Gastroesophageal sphincter (tissue), 4 donors: ENCODE measurements around the gene ATG16L1. TPM values are rescaled to one million over a fixed set of nuclear protein-coding genes. Genes with fewer than 3 reads are reported as not detected.
A peak's percentile ranks its signal among the peaks of the same experiment; 100 is the strongest.
"Not testable (repeated sequence)": the region's sequence is repeated elsewhere in the genome, so short reads cannot be mapped to it uniquely, and the experiment has no call there.

Experiments used
- ATAC-seq: fragments of 150-250 bp; one replicate; pipeline ENCODE4 v1.9.1; 2016; ENCODE audit warnings: mild to moderate bottlenecking, moderate library complexity
- H3K27ac ChIP-seq, 4 donors: fragments of 200-600 bp; sonication (generic) in 3 of 4; 1 replicate in 3 of 4; 2 replicates in 1 of 4; pipeline ENCODE4 v1.5.1; 2016 to 2019
- H3K27me3 ChIP-seq: fragments of 200-600 bp; sonication (generic); one replicate; pipeline ENCODE4 v1.5.1; 2019
- H3K36me3 ChIP-seq, 2 donors: fragments of 200-600 bp; sonication (generic); one replicate each; pipeline ENCODE4 v1.5.1; 2019; ENCODE audit warnings: control low read depth in 1 of 2
- H3K4me1 ChIP-seq, 3 donors: fragments of 200-600 bp; sonication (generic); 1 replicate in 2 of 3; 2 replicates in 1 of 3; pipeline ENCODE4 v1.5.1; 2016 to 2019; ENCODE audit warnings: control low read depth in 2 of 3
- H3K4me3 ChIP-seq, 2 donors: fragments of 200-600 bp; sonication (generic); one replicate each; pipeline ENCODE4 v1.5.1; 2019; ENCODE audit warnings: mild to moderate bottlenecking in 1 of 2, moderate library complexity in 1 of 2
- H3K9me3 ChIP-seq, 3 donors: fragments of 200-600 bp; sonication (generic); one replicate each; pipeline ENCODE4 v1.5.1; 2017 to 2019; ENCODE audit warnings: control low read depth in 2 of 3
- EP300 ChIP-seq: sonication (generic); formaldehyde crosslinking; IDR thresholded peaks from one replicate; pipeline ENCODE4 v1.6.1; 2017; ENCODE audit warnings: antibody characterized with exemption, mild to moderate bottlenecking
- POLR2A ChIP-seq, 2 donors: fragments of 450-650 bp; IDR thresholded peaks; one replicate each; pipeline ENCODE4 v1.6.1; 2017; ENCODE audit warnings: antibody characterized with exemption in 2 of 2, mild to moderate bottlenecking in 2 of 2, moderate library complexity in 1 of 2
- POLR2AphosphoS5 ChIP-seq: sonication (generic); formaldehyde crosslinking; IDR thresholded peaks from one replicate; pipeline ENCODE4 v1.6.1; 2017; ENCODE audit warnings: antibody characterized with exemption
- WGBS, 2 donors: methylation state at CpG; one replicate each; pipeline ENCODE4 v1.1.5; 2018; ENCODE audit warnings: low coverage in 1 of 2; 5-methylcytosine and 5-hydroxymethylcytosine counted together
- total RNA-seq, 4 donors: library from RNA; depleted of rRNA; stranded (reverse); fragments of >200 nt; gene quantifications; one replicate each; pipeline ENCODE4 v1.1.0, GENCODE V29; 2016
- TF ChIP-seq, protein P1 (sequence below), 4 experiments: fragments of 200-600 bp in 2 of 4; fragments of 450-650 bp in 2 of 4; sonication (generic) in 1 of 4; IDR thresholded peaks; one replicate each; pipeline ENCODE4 v1.5.1; 2017 to 2019; ENCODE audit warnings: antibody characterized with exemption in 4 of 4, mild to moderate bottlenecking in 2 of 4, moderate library complexity in 2 of 4

Gene ATG16L1
- total RNA-seq, 4 donors from 2014 or later = 24.0 to 46.1 (median 33.8) TPM

DNA sequence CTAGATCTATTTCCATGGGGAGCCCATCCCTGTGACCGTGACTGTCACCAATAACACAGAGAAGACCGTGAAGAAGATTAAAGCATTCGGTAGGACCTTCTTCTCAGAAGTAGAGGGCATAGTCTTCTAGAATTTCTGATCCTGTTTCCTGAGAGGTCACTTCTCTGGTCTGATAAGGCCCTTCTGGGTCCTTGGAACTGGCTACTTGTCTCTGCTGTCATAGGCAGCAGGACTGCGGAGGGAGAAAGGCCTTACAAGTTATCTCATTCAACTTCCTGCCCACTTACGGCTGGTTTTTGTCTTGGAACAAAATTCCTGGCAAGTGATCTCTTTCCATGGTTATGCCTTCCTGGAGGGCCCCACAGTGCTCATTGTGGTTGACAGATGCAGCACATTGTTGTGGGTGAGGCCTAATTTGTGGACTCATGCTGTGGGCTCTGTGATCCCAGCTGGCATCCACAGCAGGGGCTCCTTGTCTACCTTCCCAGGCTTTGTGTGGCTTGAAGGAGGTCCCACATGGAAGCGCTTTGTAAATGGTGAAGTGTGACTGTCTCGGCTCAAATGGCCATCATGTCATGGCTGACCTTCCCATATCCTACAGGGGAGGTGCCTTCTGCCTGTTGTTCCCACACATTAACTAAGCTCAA is 78.1 kb downstream of the ATG16L1 start:
- ATAC-seq = no peak
- Histone ChIP-seq H3K9me3 (no peaks in the 10 kb centered on the region), H3K27ac (no peak overlapping the region), H3K36me3 (no peaks in the 10 kb centered on the region), H3K4me1 (no peaks in the 10 kb centered on the region), H3K4me3 (no peak overlapping the region), H3K27me3 (no peaks in the 10 kb centered on the region)
- TF ChIP-seq POLR2A (IDR thresholded peaks at IDR 0.05) (no peak), EP300 (no peak), POLR2AphosphoS5 (no peak)
- TF ChIP-seq, protein P1, sequence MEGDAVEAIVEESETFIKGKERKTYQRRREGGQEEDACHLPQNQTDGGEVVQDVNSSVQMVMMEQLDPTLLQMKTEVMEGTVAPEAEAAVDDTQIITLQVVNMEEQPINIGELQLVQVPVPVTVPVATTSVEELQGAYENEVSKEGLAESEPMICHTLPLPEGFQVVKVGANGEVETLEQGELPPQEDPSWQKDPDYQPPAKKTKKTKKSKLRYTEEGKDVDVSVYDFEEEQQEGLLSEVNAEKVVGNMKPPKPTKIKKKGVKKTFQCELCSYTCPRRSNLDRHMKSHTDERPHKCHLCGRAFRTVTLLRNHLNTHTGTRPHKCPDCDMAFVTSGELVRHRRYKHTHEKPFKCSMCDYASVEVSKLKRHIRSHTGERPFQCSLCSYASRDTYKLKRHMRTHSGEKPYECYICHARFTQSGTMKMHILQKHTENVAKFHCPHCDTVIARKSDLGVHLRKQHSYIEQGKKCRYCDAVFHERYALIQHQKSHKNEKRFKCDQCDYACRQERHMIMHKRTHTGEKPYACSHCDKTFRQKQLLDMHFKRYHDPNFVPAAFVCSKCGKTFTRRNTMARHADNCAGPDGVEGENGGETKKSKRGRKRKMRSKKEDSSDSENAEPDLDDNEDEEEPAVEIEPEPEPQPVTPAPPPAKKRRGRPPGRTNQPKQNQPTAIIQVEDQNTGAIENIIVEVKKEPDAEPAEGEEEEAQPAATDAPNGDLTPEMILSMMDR (IDR thresholded peaks at IDR 0.05) = no peak
- WGBS, 2 donors = 71 to 94% methylated on average over 3 to 7 of the region's 7 CpGs

DNA sequence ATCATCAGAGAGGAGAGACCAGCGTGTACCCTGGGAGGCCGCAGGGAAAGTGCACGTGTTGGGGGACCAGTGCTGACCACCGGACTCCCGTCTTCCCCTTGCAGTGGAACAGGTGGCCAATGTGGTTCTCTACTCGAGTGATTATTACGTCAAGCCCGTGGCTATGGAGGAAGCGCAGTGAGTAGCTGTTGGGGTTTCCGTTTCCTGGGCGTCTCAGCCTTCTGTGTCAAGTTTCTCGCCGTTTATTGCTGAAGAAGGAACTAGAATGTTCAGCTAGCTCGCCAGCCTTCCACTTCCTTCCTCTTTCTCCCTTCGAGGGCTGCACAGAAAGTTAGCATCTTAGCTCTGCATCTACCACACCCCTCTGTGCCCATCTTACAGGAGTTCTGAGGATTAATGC is 80.1 kb downstream of the ATG16L1 start:
- H3K9me3 ChIP-seq = no peaks in the 10 kb centered on the region
- H3K4me1 ChIP-seq = no peaks in the 10 kb centered on the region
- peak overlapping the region in 2 of 4 donors; percentile 41 to 61 for H3K27ac ChIP-seq
- TF ChIP-seq EP300 (no peak), POLR2AphosphoS5 (no peak), POLR2A (IDR thresholded peaks at IDR 0.05) (no peak)
- TF ChIP-seq, protein P1 (IDR thresholded peaks at IDR 0.05) = no peak
- H3K4me3 ChIP-seq = no peak overlapping the region
- H3K27me3 ChIP-seq = no peaks in the 10 kb centered on the region
- WGBS, 2 donors = 65 to 70% methylated on average over 2 to 15 of the region's 15 CpGs
- ATAC-seq = peak; percentile 83
- no peaks in the 10 kb centered on the region for H3K36me3 ChIP-seq

DNA sequence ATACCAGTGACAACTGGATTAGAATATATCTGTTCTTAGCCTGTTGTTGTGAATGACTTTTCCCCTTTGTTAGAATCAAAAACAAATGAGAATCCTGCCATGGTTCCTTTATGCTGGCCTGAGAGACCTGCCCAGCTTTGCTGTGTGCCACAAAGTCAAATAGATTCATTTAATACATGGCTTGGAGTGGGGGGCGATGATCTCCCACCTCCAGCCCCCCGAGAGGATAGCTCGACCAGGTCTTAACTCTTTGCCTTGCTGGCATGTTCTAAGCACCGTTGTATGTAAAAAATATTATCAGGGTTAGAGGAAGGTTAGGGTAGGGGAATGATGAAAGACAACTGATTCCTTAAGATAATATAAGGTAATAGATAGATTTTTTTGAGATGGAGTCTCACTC is 80.7 kb downstream of the ATG16L1 start:
- Histone ChIP-seq H3K4me3 (no peak overlapping the region), H3K36me3 (no peaks in the 10 kb centered on the region), H3K27me3 (no peaks in the 10 kb centered on the region), H3K4me1 (no peaks in the 10 kb centered on the region), H3K9me3 (no peaks in the 10 kb centered on the region), H3K27ac (peak overlapping the region in 3 of 4 donors; percentile 41 to 65 (median 60))
- 71 to 94% methylated on average over 4 of the region's 4 CpGs for WGBS, 2 donors
- no peak for ATAC-seq
- TF ChIP-seq POLR2A (IDR thresholded peaks at IDR 0.05) = no peak
- no peak for TF ChIP-seq EP300
- TF ChIP-seq, protein P1 (IDR thresholded peaks at IDR 0.05) = no peak
- no peak for TF ChIP-seq POLR2AphosphoS5

DNA sequence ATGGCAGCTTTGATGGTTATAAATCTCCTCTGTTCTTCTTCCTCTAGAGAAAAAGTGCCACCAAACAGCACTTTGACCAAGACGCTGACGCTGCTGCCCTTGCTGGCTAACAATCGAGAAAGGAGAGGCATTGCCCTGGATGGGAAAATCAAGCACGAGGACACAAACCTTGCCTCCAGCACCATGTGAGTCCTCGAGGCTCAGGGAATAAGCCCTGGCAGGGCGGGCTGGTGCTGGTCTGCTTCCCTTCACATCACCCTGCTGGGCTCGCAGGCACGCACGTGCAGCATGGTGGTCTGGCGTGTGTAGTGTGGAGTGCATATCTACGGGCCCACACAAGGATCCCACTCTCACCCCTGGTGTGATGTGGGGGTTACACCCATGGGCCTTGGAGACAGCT is 83.4 kb downstream of the ATG16L1 start:
- Histone ChIP-seq H3K27ac (no peak overlapping the region), H3K4me3 (no peak overlapping the region), H3K4me1 (no peaks in the 10 kb centered on the region), H3K27me3 (no peaks in the 10 kb centered on the region), H3K36me3 (no peaks in the 10 kb centered on the region), H3K9me3 (no peaks in the 10 kb centered on the region)
- 86 to 100% methylated on average over 4 to 10 of the region's 11 CpGs for WGBS, 2 donors
- TF ChIP-seq POLR2AphosphoS5 = no peak
- TF ChIP-seq EP300 = no peak
- TF ChIP-seq, protein P1 (IDR thresholded peaks at IDR 0.05) = no peak
- no peak for TF ChIP-seq POLR2A (IDR thresholded peaks at IDR 0.05)
- ATAC-seq = no peak

DNA sequence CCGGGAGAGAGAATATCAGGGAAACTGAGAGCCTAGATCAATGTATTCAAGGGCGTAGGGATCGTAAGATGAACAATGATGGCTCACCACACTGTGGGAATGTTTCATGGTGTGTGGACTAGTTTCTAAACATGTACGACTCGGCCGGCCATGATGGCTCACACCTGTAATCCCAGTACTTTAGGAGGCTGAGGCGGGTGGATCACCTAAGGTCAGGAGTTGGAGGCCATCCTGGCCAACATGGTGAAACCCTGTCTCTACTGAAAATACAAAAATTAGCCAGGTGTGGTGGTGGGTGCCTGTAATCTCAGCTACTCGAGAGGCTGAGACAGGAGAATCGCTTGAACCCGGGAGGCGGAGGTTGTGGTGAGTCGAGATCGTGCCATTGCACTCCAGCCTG is 84.6 kb downstream of the ATG16L1 start:
- H3K27ac ChIP-seq, H3K4me3 ChIP-seq, ATAC-seq, H3K27me3 ChIP-seq, H3K36me3 ChIP-seq, H3K9me3 ChIP-seq, H3K4me1 ChIP-seq: not testable (repeated sequence)
- WGBS, 2 donors = 89 to 97% methylated on average over 11 to 13 of the region's 13 CpGs
